HG03159 (cell line): ENCODE results near the gene EIF5A.

Experiments
- ATAC-seq: cut with Tn5 transposase; IDR thresholded peaks from one replicate; pipeline ENCODE4 v1.9.1; 2021; ENCODE audit warnings: mild to moderate bottlenecking, moderate library complexity; ENCODE audit not compliant: unreplicated experiment

The EIF5A gene

GRCh38 chr17:7352910-7353635 lies 45.6 kb downstream of the EIF5A start:
- ATAC-seq: no peak

GRCh38 chr17:7354262-7354843 lies 46.9 kb downstream of the EIF5A start:
- no peak for ATAC-seq

DNA sequence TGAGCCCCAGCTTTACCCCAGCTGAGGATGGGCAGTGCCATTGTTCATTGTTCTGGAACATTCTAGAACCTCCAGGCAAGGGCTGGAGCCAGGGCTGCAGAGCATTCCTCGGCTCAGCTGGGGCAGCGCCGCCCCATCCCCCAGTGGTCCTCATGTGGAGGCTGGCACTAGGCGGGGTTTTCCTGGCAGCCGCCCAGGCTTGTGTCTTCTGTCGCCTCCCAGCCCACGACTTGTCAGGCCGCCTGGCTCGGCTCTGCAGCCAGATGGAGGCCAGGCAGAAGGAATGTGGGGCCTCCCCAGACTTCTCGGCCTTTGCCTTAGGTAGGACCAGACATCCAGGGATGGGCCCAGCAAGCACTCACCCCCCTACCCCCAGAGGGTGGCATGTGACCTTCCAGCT lies 47.6 kb downstream of the EIF5A start, which contains the start of gene TMEM95:
TSS of gene TMEM95 (plus strand) at position 104 of the 400 bp plus-strand sequence. CDS start at position 153, 49 bp downstream.
- ATAC-seq: no peak

DNA sequence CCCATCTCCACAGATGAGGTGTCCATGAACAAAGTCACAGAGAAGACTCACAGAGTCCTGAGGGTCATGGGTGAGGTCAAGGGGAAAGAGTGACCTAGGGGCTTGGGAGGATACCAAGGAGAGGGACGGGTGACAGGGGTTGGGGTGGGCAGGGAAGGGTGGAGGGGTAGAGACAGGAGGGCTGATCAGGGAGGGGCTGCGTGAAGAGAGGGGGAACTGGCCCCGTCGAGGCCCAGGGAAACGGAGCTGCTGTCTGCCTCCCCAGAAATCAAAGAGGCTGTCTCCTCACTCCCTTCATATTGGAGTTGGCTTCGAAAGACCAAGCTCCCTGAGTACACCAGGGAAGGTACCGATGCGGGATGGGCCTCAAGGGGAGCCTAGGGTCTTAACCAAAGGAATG lies 48.1 kb downstream of the EIF5A start:
- ATAC-seq: no peak

DNA sequence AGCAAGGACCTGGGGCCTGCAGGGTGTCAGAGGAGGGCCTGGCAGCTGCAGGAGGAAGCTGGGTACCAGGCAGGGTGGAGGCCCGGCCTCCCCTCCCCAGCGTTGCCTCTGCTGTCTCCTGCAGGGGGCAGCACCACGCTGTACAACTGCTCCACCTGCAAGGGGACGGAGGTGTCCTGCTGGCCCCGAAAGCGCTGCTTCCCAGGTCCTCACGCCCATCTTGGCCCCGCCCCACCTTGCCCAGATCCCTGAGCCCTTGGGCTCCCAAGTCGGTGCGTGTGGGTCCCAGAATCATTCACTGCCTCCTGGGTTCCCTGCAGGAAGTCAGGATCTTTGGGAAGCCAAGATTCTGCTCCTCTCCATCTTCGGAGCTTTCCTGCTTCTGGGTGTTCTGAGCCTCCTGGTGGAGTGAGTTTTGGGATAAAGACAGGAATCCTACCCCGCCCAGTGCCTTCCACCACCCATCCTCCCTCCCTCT lies 48.7 kb downstream of the EIF5A start:
- no peak for ATAC-seq

DNA sequence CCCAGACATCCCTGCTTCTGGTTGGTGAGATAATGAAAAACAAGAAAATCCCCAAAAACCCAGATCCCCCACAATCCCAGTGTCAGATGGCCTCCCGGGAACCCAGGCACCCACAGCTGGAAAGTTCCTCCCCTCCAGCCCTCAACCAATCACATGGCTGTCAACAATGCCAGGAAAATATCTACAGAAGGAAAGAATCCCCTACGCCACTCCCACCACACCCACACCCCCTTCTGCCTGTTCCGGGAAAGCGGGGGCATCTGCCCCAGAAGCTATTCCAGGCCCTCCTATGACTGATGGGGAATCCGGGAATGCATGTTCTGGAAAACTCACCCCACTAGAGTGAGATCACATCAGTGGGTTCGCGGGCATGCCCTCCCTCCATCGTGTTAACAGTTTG lies 49.3 kb downstream of the EIF5A start:
- no peak for ATAC-seq

GRCh38 chr17:7357381-7357780 lies 50.0 kb downstream of the EIF5A start:
- ATAC-seq: no peak

GRCh38 chr17:7361906-7362305 lies 54.5 kb downstream of the EIF5A start:
- no peak for ATAC-seq
